Measurements from ENCODE around the gene MC2R. TPM values are rescaled to one million over a fixed set of nuclear protein-coding genes. Genes with fewer than 3 reads are reported as not detected.

Gene MC2R
- total and polyA plus RNA-seq, 10 of the 15 experiments (the other 5 are each of a cell fraction or from before 2014, with no cell fraction given) = 0.15 TPM; not detected in 9

- no peak for TF ChIP-seq ZNF592 (IDR thresholded peaks at IDR 0.05)
- TF ChIP-seq E2F8 (IDR thresholded peaks at IDR 0.05; ENCODE audit: low read depth, partially characterized antibody) = no peak
- no peak for TF ChIP-seq KAT2A (conservative IDR thresholded peaks at IDR 0.05; ENCODE audit: control insufficient read depth, low read depth, low read length)
- no peak for TF ChIP-seq TCF12 (IDR thresholded peaks at IDR 0.05; ENCODE audit: low read depth, low read length)
- no peak for TF ChIP-seq RELA (IDR thresholded peaks at IDR 0.05; ENCODE audit: borderline replicate concordance, partially characterized antibody)
- no peak for TF ChIP-seq E4F1 (IDR thresholded peaks at IDR 0.05; ENCODE audit: borderline replicate concordance, partially characterized antibody)
- no peak for TF ChIP-seq ZBTB4 (CRISPR knock-in tag; IDR thresholded peaks at IDR 0.05)
- TF ChIP-seq BCL3 (IDR thresholded peaks at IDR 0.05; ENCODE audit: borderline replicate concordance, insufficient read depth, low read depth, low read length, poor library complexity, severe bottlenecking) = no peak
Observed at GRCh38 chr18:13888191-13888716, 27.1 kb downstream of the MC2R start (continued).

Data from GM12878 (cell line).